ENCODE results near the gene NFIC.

Gene NFIC

DNA sequence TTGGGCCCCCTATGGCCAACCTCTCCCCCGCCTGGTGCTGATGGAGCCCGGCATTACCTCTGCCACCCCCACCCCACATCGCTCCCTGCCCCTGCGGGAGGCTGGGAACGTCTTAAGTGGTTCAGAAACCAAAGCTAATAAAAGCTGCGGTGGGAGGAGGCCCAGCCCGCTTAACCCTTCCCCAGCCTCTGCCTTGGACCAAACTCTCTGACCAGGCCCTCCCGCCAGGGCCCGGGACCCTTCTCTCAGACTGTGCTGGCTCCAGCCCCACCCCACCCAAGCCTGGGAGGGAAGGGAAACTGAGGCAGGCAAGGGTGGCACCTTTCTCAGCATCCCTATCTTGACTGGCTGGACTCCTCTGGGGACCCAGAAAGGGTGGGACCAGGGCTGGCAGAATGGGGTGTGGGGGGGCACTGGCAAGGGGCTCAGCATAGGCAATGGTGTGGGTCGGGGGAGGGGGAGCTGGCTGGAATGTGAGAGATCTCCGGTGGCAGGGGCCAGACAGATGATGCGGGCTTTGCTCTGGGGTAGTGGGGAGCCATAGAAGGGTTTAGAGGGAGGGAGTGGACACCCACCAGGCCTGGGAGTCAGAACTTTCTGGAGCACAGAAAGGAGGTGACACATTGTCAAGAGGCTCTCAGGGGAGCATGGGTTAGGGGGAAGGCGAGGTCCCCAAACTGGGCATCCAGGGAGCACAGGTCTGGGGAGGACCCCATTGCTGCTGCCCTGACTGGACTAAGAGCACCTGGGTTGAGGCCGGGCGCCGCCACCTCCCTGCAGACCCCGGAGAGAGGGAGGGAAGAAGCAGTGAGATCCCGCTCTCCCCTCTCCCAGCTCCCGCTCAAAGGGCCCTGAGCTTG, 92.1 kb downstream of the NFIC start:
- Histone ChIP-seq H3K4me1 (ENCODE audit: insufficient read depth, low read length) (no peaks in the 10 kb centered on the region), H3K36me3 (ENCODE audit: insufficient read depth, low read length) (peaks cover 55% of the 10 kb centered on the region), H3K4me2 (ENCODE audit: insufficient read depth, low read length) (no peak overlapping the region), H3K9ac (ENCODE audit: low read depth, low read length) (no peak overlapping the region), H4K20me1 (ENCODE audit: insufficient read depth, low read length) (peaks cover 29% of the 10 kb centered on the region), H3K27me3 (ENCODE audit: insufficient read depth, low read length, poor library complexity) (no peaks in the 10 kb centered on the region), H3K27ac (ENCODE audit: low read length) (no peak overlapping the region), H2AFZ (ENCODE audit: low read depth, low read length) (no peak overlapping the region), H3K4me3 (ENCODE audit: low read depth in 1 of 2, low read length in 2 of 2) (no peak overlapping the region), H3K79me2 (ENCODE audit: insufficient read depth, low read length) (no peaks in the 10 kb centered on the region), H3K9me3 (ENCODE audit: insufficient read depth, low read length, severe bottlenecking) (no peaks in the 10 kb centered on the region)
- DNase-seq (no peak), ATAC-seq (ENCODE audit: insufficient read depth, low read depth) (no peak)
- TF ChIP-seq CTCF (IDR thresholded peaks at IDR 0.05; ENCODE audit: borderline replicate concordance, extremely low read depth, low read length, poor library complexity, severe bottlenecking), result no peak
- TF ChIP-seq EZH2 (IDR thresholded peaks at IDR 0.05; ENCODE audit: borderline replicate concordance, low read depth, low read length, severe bottlenecking), result no peak

DNA sequence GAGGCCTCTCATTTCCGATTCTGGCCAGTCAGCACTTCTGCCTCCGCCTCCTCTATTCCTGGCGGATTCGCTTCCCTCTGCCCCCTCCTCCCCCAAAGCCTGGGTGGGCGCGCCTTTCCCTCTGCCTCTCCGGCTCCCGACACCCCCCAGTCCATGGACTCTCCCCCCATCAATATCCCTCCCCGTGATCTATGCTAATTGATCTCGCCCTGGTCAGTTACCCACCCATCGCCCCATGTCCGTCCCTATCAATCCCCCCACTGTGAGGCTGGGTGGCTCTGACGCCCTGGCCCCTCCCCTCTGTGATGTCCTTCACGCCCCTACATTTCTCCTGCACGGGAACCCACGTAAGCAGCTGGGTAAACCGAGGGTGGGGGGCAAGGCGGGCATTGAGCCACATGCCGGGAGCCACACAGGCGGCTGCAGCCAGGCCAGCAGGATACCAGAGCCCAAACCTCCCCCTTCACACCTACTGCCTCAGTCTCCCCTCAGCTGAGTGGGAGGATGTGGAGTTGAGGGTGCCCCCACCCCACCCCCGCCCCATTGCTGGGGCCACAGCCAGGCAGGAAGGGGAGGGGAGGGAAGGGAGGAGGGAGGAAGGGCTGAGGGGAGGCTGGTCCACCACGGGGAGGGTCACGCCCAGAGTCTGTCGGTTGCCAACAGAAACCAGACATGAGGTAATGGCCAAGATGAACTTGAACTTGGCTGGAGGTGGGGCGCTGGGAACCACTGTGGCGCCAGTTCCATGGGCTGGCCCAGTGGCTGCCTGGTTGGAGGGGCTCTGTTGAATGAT, 92.9 kb downstream of the NFIC start:
- Histone ChIP-seq H3K27me3 (ENCODE audit: insufficient read depth, low read length, poor library complexity) (no peaks in the 10 kb centered on the region), H3K36me3 (ENCODE audit: insufficient read depth, low read length) (peaks cover 47% of the 10 kb centered on the region), H3K4me3 (ENCODE audit: low read depth in 1 of 2, low read length in 2 of 2) (no peak overlapping the region), H3K9ac (ENCODE audit: low read depth, low read length) (no peak overlapping the region), H3K9me3 (ENCODE audit: insufficient read depth, low read length, severe bottlenecking) (no peaks in the 10 kb centered on the region), H3K4me1 (ENCODE audit: insufficient read depth, low read length) (no peaks in the 10 kb centered on the region), H4K20me1 (ENCODE audit: insufficient read depth, low read length) (peaks cover 29% of the 10 kb centered on the region), H3K79me2 (ENCODE audit: insufficient read depth, low read length) (no peaks in the 10 kb centered on the region), H3K27ac (ENCODE audit: low read length) (no peak overlapping the region), H3K4me2 (ENCODE audit: insufficient read depth, low read length) (no peak overlapping the region), H2AFZ (ENCODE audit: low read depth, low read length) (no peak overlapping the region)
- peak; percentile 33 for DNase-seq
- TF ChIP-seq CTCF (IDR thresholded peaks at IDR 0.05; ENCODE audit: borderline replicate concordance, extremely low read depth, low read length, poor library complexity, severe bottlenecking) (no peak), EZH2 (IDR thresholded peaks at IDR 0.05; ENCODE audit: borderline replicate concordance, low read depth, low read length, severe bottlenecking) (no peak)
- ATAC-seq (ENCODE audit: insufficient read depth, low read depth), result peak; percentile 39; the same call in 1 of the 3 replicates

DNA sequence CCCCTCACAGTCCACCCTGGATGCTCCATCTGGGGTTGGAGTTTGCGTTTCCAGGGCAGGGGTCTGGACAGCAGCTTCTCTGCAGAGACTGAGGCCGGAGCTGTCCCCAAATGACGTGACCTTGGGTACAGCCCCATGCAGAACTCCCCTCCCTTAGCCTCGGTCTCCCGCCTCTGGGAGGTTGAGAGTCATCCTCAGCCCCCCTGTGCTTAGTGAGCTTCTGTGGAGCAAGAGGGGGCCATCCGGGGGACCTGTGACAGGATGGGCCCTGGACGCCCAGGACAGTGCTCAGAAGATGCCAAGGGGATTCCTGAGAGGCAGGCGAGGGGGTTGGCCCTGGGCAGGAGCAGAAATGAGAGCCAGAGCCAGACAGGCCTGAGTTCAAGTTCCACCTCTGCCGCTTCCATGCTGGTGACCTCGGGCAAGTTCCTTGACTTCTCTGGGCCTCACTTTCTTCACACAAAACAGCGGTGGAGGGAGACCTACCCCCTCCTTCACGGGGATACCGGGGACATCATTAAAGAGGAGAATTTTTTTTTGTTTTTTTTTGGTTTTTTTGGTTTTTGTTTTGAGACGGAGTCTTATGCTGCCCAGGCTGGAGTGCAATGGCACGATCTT, 93.7 kb downstream of the NFIC start:
- no peaks in the 10 kb centered on the region for H3K79me2 ChIP-seq (ENCODE audit: insufficient read depth, low read length)
- no peaks in the 10 kb centered on the region for H3K9me3 ChIP-seq (ENCODE audit: insufficient read depth, low read length, severe bottlenecking)
- no peak overlapping the region for H3K4me2 ChIP-seq (ENCODE audit: insufficient read depth, low read length)
- H3K27me3 ChIP-seq (ENCODE audit: insufficient read depth, low read length, poor library complexity), result no peaks in the 10 kb centered on the region
- no peak overlapping the region for H2AFZ ChIP-seq (ENCODE audit: low read depth, low read length)
- peaks cover 24% of the 10 kb centered on the region for H4K20me1 ChIP-seq (ENCODE audit: insufficient read depth, low read length)
- H3K27ac ChIP-seq (ENCODE audit: low read length), result no peak overlapping the region
- H3K4me3 ChIP-seq (ENCODE audit: low read depth in 1 of 2, low read length in 2 of 2), result no peak overlapping the region
- no peaks in the 10 kb centered on the region for H3K4me1 ChIP-seq (ENCODE audit: insufficient read depth, low read length)
- no peak overlapping the region for H3K9ac ChIP-seq (ENCODE audit: low read depth, low read length)
- H3K36me3 ChIP-seq (ENCODE audit: insufficient read depth, low read length), result peaks cover 39% of the 10 kb centered on the region
- TF ChIP-seq EZH2 (IDR thresholded peaks at IDR 0.05; ENCODE audit: borderline replicate concordance, low read depth, low read length, severe bottlenecking), result no peak
- TF ChIP-seq CTCF (IDR thresholded peaks at IDR 0.05; ENCODE audit: borderline replicate concordance, extremely low read depth, low read length, poor library complexity, severe bottlenecking), result no peak
- DNase-seq, result no peak
- no peak for ATAC-seq (ENCODE audit: insufficient read depth, low read depth)

Data from DND-41 (cell line).